NOMO-1 (cell line): ENCODE measurements around the gene FAHD1.

Experiments used
- DNase-seq, 2 experiments: peaks; one replicate each; lab custom pipeline; 2025; ENCODE audit not compliant: unreplicated experiment in 2 of 2; lab: John Stamatoyannopoulos, UW

FAHD1 gene

GRCh38 chr16:1826691-1827573 lies at the start of gene FAHD1, which contains the start of gene HAGH:
TSS of gene FAHD1 (plus strand) at chr16:1827206. CDS start at chr16:1827239, 33 bp downstream.
TSS of gene HAGH (minus strand) at chr16:1826825. CDS start at chr16:1826787, 38 bp downstream.
- DNase-seq, result peak; percentile 83 to 92

- DNase-seq, result no peak
Observed at GRCh38 chr16:1777375-1778199, 49.4 kb upstream of the FAHD1 start.

DNA sequence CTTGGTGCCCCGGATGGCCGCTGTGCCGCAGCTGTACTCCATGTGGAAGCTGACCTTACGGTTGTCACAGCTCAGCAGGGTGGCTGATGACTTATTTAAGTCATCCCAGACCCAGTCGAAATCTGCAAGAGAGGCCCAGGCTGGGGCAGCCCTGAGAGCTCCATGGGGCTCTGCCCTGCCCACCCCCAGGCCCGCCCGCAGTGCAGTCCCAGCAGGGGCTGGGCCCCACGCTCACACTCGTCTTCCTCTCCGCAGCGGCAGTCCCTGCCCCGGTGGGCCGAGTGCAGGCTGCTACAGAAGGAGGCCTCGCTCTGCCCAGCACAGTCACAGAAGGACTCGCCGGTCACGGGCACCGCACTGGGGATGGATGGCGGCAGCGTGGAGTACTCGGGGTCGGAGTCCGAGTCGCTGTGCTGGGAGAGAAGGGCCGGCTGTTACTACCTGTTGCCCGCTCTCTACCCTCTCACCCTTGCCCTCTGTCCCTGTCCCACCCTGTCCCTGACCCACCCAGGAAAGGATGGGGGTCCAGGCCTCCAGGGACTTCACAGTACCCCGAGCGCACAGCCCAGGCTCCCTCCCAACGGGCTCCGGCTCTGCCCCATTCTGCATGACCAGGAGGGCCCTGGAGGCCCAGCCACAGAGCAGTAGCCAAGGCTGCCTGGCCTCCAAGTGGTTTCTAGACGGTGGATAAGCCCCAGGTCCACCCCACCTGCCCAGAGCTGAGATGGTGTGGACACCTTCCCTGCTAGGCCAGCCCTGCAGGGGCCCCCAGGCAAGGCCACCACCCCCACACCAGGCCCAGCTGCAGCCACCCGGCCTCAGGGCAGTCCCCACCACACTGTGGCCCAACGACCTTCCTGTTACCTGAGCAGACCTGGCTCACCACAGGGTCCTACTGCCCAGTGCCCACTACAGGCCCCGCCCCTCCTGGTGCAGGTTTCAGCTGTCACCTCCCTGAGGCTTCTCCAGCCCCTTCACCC lies 48.5 kb upstream of the FAHD1 start:
- no peak for DNase-seq

DNA sequence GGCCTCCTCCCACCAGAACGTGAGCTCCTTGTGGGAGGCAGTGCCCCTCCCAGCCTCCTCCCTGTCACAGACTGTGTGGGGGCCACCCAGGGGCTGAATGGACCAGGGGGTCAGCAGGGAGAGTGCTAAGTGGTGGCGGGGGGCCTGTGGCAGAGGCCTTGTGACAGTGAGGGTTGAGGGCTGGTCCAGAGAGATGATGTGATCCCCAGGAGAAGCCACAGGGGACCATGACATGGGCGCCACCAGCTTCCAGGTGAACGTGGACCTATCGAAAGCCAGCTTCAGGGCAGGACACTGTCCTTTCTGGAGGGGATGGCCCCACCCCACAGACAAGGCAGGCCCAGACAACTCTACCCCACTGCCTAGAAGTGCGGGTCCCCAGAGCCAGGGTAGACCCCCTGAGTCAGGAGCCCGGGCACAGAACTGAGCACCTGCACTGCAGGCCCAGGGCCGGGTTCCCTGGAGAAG lies 47.7 kb upstream of the FAHD1 start:
- DNase-seq, result no peak

- DNase-seq, result no peak
Observed at GRCh38 chr16:1779741-1780676, 47.0 kb upstream of the FAHD1 start.

- no peak for DNase-seq
Observed at GRCh38 chr16:1780677-1781072, 46.3 kb upstream of the FAHD1 start.

DNA sequence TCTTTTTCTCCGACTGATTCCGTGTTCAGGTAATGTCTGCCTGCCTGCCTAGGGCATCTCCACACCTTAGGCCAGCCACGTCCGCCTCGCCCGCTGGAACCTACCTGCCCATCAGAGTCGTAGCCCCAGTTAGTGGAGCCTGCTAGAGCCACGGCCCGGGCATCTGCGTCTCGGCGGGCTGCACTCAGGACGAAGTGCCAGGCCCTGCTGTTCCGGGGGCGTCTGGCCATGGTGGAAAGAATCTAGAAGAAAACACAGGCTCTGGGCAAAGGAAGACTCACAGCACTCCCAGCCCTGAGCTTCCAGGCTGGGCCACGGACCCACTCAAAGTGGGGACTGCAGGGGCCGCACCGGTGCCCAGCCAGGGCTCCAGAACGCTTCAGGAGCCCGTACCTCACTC lies 45.8 kb upstream of the FAHD1 start:
- DNase-seq, result no peak

- peak; percentile 37 to 41 for DNase-seq
Observed at GRCh38 chr16:1781758-1782407, 45.1 kb upstream of the FAHD1 start.

DNA sequence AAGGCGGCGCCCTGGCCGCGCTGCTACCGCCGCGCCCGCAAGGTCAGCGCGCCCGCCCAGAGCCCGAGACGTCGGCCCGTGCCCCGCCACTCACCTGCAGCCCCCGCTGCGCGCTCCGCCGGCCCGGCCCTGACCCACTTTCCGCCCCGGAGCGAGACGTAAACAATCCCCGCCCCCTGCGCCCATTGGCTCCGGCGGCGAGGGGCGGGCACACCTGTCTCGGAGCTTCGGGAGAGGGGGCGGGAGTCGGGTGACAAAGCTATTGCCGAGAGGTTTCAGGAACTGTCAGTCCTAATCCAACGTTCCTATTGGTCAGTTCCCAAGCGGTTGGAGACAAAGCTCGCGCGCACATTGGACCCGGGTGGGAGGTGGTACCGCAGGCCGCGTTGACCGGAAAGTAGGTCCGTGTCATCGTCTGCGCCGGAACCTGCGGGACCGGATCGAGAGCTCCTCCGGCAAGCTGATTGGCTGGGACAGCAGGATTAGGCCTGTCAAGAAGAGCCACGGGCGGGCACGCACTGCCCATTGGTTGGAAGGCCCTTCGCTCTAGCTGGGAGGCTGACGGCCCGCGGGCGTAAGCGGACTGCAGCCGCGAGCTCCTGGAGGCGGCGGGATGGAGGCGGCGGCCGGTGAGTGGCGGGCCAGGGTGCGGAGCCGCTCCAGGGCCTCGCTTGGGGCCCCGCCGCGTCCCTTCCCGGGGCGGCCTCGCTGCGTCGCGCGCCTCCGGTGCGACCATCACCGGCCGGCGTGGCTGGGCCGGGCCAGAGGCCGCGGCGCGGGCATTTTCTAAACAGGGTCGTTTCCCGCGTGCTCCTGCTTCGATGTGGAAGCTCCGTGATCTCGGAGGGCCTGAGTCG lies 44.4 kb upstream of the FAHD1 start, which contains the start of the genes NUBP2 and SPSB3:
NUBP2 (plus strand) TSS at position 553 of the 857 bp plus-strand sequence; CDS start at position 614, 61 bp downstream.
SPSB3 (minus strand) TSS at position 164 of the 857 bp plus-strand sequence. CDS start 1,088 bp downstream, outside the sequence.
- DNase-seq, result peak; percentile 100

GRCh38 chr16:1784977-1785845 lies 41.8 kb upstream of the FAHD1 start:
- DNase-seq, result no peak

- DNase-seq, result no peak
Observed at GRCh38 chr16:1785846-1786170, 41.2 kb upstream of the FAHD1 start.

DNA sequence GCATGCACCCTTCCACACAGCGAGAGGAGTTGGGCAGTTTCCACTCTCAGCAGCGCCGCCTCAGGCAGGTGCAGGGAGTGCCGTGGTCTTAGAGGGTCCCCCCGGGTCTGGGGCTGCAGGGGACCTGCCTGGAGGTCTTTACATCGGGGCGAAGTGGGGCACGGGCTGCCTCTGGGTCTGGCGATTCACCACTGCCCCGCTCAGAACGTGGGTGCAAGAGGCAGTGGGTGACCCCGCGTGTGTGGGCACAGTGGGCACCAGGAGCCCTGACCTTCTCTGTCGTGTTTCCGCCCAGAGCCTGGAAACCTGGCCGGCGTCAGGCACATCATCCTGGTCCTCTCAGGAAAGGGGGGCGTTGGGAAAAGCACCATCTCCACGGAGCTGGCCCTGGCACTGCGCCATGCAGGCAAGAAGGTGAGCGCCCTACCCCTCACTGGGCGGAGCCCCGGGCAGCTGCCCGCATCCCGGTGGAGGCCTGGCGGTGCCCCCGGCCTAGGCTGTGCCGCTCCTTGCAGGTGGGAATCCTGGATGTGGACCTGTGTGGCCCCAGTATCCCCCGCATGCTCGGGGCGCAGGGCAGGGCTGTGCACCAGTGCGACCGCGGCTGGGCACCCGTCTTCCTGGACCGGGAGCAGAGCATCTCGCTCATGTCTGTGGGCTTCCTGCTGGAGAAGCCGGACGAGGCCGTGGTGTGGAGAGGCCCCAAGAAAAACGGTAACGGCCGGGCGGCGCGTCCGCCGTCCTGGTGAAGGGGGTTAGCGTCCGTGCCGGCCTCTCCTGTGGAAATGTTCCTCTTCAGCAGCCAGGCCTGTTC lies 40.6 kb upstream of the FAHD1 start:
- no peak for DNase-seq

GRCh38 chr16:1787056-1787321 lies 40.0 kb upstream of the FAHD1 start:
- DNase-seq, result no peak

DNA sequence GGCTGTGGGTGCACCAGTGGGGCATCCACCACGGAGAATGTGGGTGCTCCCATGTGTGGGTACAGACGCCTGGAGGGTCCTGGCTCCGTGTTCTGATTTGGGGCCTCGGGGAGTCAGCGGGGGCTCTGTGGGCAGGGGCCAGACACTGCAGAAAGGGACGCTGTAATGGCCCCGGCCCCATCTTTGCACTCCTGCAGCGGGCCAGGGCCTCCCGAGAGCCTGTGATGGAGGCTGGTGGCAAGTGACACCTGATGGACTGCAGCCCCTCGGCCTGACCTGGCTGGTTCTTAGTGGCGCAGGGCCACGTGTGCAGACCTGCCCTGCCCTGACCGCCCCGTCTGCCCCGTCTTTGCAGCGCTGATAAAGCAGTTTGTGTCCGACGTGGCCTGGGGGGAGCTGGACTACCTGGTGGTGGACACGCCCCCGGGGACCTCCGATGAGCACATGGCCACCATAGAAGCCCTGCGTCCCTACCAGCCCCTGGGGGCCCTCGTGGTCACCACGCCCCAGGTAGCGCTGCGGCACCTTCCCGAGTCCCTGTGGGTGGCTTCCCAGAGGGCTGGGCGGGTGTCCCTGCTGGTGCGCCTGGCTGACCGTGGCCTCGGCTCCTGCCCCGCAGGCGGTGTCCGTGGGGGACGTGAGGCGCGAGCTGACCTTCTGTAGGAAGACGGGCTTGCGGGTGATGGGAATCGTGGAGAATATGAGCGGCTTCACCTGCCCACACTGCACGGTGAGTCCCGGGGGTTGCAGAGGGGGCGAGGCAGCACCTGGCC lies 39.5 kb upstream of the FAHD1 start:
- no peak for DNase-seq

DNA sequence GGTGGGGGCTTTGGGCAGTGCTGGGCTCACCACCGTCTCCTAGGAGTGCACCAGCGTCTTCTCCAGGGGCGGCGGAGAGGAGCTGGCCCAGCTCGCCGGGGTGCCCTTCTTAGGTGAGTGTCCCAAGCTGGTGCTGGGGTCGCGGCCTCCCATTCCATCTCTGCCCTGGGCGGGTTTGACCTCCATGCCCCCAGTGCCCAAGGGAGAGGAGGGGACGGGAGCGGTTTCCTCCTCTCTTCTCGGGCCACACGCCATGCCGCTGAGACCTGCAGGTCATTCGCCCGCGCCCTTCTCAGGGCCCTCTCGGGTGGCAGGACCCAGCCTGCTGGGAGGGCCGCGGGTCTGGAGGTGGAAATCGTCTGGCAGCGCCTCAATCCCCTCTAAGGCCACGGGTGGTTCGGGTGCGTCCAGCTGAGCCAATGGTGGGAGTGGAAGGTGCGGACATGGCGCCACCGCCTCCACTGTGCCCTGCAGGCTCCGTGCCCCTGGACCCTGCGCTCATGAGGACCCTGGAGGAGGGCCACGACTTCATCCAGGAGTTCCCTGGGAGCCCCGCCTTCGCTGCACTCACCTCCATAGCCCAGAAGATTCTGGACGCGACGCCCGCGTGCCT lies 38.8 kb upstream of the FAHD1 start:
- DNase-seq, result no peak
